Activated CD4-positive, alpha-beta T cell treated with anti-CD3 and anti-CD28 coated beads for 4 hours (primary cell): ENCODE measurements around the gene NOS2.
"Not testable (repeated sequence)": the region's sequence is repeated elsewhere in the genome, so short reads cannot be mapped to it uniquely, and the experiment has no call there.

Source experiments
- DNase-seq, 2 donors: peaks; one replicate each; pipeline ENCODE4 v3.0.0-alpha.2; 2020

NOS2 gene

DNA sequence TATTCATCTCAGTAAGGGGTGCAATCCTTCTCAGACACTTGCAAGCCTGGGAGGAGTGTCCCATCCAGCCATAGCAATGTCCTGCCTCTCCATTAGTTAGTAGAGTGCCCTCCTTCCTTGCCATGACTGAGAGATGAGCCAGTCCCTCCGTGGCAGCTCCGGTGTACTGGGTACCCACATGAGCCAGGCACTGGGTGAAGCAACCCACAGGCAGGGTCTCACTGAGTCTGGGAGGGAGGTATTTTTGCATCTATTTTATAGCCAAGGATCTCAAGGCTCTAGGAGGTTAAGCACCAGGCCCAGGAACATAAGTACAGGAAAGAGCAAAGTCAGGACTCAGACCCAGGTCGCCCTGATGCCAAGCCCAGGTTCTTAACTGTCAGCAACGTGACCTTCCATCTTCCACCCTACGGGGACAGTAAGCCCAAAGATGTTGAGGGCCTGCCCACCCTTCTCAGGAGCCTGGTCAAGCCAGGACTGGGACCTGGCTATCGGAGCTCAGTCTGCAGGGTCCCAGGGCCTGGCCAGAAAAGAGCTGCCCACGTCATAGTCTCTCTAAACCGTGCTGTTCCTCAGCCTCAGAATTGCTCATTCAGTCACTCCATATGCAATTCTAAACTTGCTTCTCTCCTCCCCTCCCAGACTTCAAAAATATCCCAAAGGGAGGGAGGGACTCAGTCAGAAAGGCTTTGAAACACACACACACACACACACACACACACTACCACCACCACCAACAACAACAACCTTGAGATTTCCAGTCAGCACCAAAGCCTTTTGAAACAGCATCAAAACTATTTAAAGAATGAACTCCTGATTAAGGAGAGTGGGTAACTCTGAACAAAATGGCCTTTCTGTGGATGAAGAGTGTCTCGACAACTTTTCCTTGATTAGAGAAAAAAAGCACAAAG, 16.6 kb downstream of the NOS2 start:
- DNase-seq, result no peak

GRCh38 chr17:27782791-27783206, 17.5 kb downstream of the NOS2 start:
- no peak for DNase-seq

DNA sequence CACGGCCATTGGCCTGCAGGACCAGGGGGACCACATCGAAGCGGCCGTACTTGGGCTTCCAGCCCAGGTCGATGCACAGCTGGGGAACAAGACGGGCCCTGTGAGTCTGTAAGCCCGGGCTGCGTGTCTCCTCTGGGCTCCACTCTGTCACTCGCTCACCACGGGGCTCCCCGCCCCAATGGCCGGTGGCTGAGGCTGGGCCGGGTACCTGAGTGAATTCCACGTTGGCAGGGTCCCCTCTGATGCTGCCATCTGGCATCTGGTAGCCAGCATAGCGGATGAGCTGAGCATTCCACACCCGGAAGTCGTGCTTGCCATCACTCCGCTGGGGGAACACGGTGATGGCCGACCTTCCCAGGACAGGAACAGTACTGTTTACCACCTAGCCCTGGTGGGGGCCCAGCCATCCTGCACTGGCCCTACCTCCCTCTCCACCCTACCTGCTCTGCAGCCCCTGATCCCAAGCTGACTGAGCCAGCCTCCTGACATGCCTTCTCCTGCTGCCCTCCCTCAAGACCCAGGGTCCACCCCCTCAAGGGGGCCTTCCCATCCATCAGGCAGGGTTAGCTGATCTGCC, 19.4 kb downstream of the NOS2 start:
- DNase-seq, result no peak

- no peak for DNase-seq
Measured at GRCh38 chr17:27780092-27780827, 20.1 kb downstream of the NOS2 start.

DNA sequence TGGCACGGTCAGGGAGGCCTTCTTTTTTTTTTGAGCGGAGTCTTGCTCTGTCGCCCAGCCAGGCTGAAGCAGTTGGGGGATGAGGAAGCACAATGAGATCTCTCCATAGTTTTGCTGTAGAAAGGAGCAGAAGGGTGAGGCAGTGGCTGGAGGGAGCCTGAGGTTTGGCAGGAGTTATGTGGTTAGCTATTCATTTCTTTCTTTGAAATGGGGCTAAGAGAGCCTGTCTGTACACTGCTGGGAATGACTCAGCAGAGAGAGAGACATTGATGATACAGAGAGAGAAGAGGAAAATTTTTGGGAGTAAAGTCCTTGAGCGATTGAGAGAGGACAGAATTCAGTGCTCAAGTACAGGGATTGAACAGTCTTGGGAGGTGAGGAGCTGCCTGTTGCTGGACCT, 22.1 kb downstream of the NOS2 start:
- DNase-seq, result no peak

DNA sequence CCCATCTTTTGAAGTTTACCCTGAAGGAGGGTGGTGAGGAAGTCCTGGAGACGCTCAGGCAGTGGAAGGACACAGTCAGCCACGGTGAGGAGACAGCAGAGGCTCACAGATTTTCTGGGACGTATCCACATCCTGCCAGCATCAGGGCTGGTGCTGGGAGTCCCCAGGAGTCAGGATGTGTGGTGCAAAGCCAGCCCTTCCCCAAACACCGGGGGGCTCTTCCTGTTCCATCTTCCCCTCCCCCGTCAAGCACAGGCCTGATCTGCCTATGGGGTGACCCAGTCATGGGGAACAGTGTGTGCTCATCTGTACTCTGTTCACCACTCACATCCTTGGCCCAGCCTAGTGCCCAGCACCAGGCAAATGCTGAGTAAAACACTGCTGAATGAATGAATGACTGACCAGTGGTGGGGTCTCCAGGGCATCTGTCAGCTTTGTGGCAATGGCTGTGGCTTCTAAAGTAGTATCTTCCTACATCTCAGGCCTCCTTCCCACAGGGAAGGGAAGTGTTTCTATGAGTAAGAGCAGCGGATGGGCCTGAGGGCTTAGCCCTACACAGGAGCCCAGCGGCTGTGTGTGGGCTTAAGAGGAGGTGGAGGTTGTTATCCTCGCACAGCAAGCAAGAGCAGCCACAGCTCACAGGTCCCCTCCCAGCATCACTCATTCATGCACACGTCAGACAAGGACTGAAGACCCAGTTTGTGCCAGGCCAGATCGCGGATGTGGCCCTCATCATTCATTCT, 23.3 kb downstream of the NOS2 start:
- no peak for DNase-seq

GRCh38 chr17:27771586-27771985, 28.7 kb downstream of the NOS2 start:
- no peak for DNase-seq

DNA sequence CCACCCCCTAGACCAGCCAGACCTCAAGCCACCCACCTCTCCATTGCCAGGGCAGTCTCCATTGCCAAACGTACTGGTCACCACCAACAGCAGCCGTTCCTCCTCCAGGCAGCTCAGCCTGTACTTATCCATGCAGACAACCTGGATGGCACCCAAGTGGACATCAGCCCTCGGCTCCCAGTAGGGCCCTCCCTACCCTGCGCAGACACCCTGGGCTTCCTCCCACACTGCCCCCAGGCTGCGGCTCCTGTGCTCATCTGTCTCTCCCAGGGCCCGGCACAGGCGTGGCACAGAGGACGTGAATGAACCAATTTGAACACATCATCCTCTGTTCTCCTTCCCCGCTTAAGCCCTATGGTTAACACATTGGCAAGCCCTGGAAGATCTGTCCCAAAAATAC, 29.5 kb downstream of the NOS2 start:
- no peak for DNase-seq

DNA sequence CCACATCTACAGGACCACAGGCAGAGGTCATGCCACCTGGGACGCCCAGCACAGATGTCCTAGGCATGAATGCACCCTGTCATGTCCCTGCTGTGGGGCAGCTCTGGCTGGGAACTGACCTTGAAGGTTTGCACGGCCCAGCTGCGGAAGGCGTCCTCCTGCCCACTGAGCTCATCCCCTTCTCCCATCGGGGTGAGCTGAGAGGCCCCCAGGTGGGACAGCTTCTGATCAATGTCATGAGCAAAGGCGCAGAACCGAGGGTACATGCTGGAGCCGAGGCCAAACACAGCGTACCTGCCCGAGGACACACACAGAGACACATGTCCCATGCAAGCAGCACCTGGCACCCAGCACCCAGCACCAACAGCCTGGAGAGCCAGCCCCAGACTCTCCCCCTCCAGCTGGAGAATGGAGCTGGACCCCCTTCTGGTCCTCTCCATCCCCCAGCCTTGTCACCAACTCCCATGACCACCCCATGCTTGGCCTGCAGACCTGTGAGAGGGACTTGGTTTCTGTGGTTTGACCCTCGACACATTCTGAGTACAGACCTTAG, 31.4 kb downstream of the NOS2 start:
- DNase-seq, result no peak

DNA sequence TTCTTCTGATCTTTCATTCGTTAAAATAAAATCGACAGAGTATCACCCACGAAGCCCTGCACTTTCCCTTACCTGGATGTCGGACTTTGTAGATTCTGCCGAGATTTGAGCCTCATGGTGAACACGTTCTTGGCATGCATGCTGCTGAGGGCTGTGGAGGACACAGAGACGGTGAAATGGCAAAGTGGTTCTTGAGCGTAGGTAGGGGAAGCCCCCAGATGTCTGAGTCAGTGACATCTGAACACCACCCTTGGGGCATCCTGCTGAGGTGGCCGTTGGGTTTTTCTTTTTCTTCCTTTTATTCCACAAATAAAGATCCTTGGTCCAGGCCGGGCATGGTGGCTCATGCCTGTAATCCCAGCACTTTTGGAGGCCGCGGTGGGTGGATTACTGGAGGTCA, 33.9 kb downstream of the NOS2 start:
- no peak for DNase-seq

DNA sequence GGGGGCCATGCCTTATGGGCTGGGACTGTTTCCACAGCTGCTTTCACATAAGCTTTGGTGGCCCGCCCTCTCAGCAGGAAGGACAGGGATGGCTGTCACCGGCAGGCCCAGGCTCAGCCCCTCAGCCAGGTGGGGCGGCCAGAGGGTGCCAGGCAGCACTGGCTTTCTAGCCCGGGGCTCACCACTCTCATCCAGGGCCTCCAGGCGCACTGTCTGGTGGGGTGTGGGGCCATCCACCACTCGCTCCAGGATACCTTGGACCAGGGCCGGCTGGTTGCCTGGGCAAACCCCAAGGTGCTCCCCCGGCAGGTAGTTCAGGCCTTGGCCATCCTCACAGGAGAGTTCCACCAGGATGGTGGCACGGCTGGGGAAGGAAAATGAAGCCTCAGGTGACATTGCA, 35.0 kb downstream of the NOS2 start:
- no peak for DNase-seq

- no peak for DNase-seq
Measured at GRCh38 chr17:27764589-27764988, 35.7 kb downstream of the NOS2 start.

DNA sequence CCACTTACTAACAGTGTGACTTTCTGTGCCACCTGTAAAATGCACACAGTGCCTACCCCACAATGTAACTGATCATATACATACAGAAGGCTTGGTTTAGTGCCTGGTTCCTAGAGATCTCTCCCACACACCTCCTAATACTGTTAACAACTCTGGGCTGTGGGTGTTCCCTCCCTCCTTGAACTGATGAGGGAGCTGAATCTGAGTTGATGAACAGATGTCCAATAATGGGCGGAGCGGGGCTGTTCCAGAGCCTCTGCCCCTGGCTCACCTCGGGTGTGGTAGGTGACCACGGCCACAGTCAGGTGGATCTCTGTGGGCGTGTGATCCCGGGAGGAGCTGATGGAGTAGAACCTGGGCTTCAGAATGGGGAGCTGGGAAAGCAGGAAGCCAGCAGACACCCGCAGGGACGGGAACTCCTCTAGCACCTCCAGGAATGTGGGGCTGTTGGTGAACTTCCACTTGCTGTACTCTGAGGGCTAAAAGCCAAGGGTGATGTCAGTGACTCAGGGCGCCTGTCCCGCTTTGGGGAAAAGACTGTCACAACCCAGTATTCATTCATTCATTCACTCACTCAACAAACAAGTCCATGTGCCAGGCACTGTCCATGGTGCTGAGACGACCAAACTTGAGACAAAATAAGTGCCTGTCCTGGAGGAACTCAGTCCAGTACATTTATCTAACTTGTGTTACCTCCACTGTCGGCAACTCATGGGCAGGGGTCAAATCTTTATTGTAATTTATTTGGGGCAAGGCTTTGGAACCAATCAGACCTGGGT, 37.6 kb downstream of the NOS2 start:
- no peak for DNase-seq

- DNase-seq, result not testable (repeated sequence)
Measured at GRCh38 chr17:27760931-27761330, 39.4 kb downstream of the NOS2 start.

- peak; percentile 57 to 71 for DNase-seq
Measured at GRCh38 chr17:27760069-27760885, 40.1 kb downstream of the NOS2 start.

GRCh38 chr17:27759528-27759927, 40.8 kb downstream of the NOS2 start:
- DNase-seq, result no peak

DNA sequence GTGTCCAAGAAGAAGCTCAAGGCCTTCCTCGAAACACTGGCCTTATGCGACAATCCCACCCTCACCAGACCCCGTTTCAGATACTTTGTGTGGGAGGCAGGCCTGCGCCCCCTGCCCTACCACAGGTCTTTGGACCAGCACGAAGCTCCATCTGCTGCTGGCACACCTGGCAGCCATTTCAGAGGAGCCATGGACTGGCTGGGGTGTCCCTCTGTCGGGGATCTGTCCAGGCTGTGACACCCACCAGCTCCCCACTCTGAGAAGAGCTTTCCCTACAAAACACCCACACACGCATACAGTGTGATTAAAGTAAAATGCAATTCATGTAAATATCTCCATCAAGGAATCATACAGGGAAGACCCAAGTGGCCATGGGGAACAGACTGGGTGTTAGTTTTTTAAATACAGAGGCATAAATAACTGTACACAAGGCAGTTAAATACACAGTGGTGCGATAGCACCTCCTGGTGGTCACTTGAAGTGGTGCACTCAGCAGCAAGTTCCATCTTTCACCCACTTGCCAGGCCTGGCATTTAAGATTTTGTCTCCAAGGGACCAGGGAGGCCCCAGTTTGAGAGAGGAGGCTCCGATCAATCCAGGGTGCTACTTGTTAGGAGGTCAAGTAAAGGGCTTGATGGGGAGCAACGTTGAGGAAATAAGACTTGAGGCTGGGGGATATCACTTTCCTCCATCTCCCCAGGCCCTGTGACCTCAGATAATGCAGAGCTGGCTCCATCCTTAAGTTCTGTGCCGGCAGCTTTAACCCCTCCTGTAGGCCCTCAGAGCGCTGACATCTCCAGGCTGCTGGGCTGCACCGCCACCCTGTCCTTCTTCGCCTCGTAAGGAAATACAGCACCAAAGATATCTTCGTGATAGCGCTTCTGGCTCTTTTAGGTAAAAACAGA, 43.6 kb downstream of the NOS2 start:
- DNase-seq, result peak; percentile 23 to 47

GRCh38 chr17:27755706-27756466, 44.4 kb downstream of the NOS2 start:
- DNase-seq, result no peak

DNA sequence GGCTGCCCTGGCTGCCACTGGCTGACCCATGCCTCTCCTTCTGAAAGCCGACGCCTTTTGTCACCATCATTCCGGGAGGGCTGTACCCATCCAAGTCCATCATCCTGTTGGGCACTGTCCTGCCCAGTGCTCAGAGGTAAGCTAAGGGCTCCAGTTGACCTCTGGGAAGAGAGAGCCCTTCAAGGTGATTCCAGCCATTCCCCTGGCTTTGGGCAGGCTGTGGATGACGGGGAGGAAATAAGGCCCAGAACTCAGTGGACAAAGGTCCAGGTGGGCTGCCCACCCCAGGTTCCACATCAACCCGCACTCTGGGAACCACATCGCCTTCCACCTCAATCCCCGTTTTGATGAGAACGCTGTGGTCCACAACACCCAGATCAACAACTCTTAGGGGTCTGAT, 45.8 kb downstream of the NOS2 start:
- DNase-seq, result no peak
